OCI-LY1 (cell line): ENCODE measurements around the gene PUM1.
"Not testable (repeated sequence)": the region's sequence is repeated elsewhere in the genome, so short reads cannot be mapped to it uniquely, and the experiment has no call there.

Experiments
- EZH2 ChIP-seq: fragments of 200-600 bp; sonication (generic), shearing (Covaris generic); IDR thresholded peaks from 2 replicates; pipeline ENCODE4 v1.8.0; 2017; ENCODE audit warnings: borderline replicate concordance, mixed run types, mild to moderate bottlenecking, antibody characterized with exemption, low read length, moderate library complexity, mixed read lengths
- TF ChIP-seq, protein P1 (sequence below): fragments of 200-600 bp; sonication (generic), shearing (Covaris generic); IDR thresholded peaks from 2 replicates; pipeline ENCODE4 v1.5.1; 2017; ENCODE audit warnings: mild to moderate bottlenecking, antibody characterized with exemption, low read length, moderate library complexity, mixed read lengths

DNA sequence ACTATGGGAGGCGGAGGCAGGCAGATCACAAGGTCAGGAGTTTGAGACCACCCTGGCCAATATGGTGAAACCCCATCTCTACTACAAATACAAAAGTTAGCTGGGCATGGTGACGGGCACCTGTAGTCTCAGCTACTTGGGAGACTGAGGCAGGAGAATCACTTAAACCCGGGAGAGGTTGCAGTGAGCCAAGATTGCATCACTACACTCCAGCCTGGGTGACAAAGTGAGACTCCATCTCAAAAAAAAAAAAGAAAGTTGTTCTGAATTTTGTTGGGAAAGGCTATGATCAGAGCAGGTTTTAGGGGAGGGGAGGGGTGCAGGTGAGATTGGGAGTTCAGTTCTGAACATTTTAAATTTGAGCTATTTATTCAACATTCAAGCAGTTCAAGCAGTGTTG, 22.6 kb upstream of the PUM1 start:
- not testable (repeated sequence) for TF ChIP-seq EZH2
- TF ChIP-seq, protein P1, sequence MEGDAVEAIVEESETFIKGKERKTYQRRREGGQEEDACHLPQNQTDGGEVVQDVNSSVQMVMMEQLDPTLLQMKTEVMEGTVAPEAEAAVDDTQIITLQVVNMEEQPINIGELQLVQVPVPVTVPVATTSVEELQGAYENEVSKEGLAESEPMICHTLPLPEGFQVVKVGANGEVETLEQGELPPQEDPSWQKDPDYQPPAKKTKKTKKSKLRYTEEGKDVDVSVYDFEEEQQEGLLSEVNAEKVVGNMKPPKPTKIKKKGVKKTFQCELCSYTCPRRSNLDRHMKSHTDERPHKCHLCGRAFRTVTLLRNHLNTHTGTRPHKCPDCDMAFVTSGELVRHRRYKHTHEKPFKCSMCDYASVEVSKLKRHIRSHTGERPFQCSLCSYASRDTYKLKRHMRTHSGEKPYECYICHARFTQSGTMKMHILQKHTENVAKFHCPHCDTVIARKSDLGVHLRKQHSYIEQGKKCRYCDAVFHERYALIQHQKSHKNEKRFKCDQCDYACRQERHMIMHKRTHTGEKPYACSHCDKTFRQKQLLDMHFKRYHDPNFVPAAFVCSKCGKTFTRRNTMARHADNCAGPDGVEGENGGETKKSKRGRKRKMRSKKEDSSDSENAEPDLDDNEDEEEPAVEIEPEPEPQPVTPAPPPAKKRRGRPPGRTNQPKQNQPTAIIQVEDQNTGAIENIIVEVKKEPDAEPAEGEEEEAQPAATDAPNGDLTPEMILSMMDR = not testable (repeated sequence)
